ENCODE results near the gene PPIB. TPM values are rescaled to one million over a fixed set of nuclear protein-coding genes. Genes with fewer than 3 reads are reported as not detected.

Gene PPIB
- total RNA-seq, 5 donors from 2014 or later (not counting 1 experiment from before 2014, with no cell fraction given), result 169 to 260 (median 217) TPM

DNA sequence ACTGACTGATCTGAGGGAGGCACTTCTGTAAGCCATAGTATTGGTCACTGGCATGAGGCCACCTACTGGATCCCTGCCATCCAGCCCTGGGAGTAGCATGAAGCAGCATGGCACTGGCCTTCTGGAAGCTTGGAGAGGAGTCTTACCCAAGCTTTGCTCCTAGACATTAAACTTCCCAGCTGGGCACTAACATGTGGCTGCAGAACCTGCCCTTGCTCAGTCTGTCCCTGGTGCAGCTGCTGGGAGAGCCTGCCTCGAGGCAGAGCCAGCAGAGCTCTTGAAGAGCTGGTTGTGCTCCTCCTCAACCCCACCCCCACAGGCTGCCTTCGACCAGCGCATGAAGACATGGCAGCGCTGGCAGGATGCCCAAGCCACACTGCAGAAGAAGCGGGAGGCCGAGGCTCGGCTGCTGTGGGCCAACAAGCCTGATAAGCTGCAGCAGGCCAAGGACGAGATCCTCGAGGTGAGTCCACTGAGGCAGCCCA, 28.4 kb downstream of the PPIB start:
- no peaks in the 10 kb centered on the region for H3K27me3 ChIP-seq (replicated peaks in 1 of 2; ENCODE audit: control insufficient read depth in 2 of 2, extremely low read depth in 1 of 2, insufficient read depth in 2 of 2, low read length in 1 of 2)
- CTCF ChIA-PET, result no interaction called here
- DNase-seq (no peak), ATAC-seq (replicated peaks in 1 of 4) (no peak)
- no peaks in the 10 kb centered on the region for H3K9me3 Mint-ChIP-seq
- H3K36me3 ChIP-seq (ENCODE audit: control insufficient read depth in 2 of 2, extremely low read depth in 1 of 2, insufficient read depth in 1 of 2, low read length in 1 of 2), result peaks cover 26 to 87% of the 10 kb centered on the region in 2 donors
- H3K36me3 Mint-ChIP-seq, result peaks cover 50% of the 10 kb centered on the region
- H3K9me3 ChIP-seq, result no peaks in the 10 kb centered on the region
- no peak overlapping the region for H3K27ac ChIP-seq (ENCODE audit: low read length)
- H3K4me3 Mint-ChIP-seq, result no peak overlapping the region
- H3K27ac Mint-ChIP-seq, result no peak overlapping the region
- H3K27me3 Mint-ChIP-seq, result no peaks in the 10 kb centered on the region
- no peak overlapping the region for H3K4me3 ChIP-seq (ENCODE audit: control insufficient read depth in 1 of 2, extremely low read depth in 1 of 2, low read length in 1 of 2)
- H3K4me1 ChIP-seq (ENCODE audit: control insufficient read depth in 1 of 2, extremely low read depth in 1 of 2, insufficient read depth in 2 of 2, low read length in 2 of 2), result no peaks in the 10 kb centered on the region
- no peaks in the 10 kb centered on the region for H3K4me1 Mint-ChIP-seq
- POLR2A ChIA-PET, result no interaction called here
- WGBS (ENCODE audit: insufficient coverage), result 80% methylated on average over 6 of the region's 9 CpGs

GRCh38 chr15:64133623-64134344, 29.0 kb downstream of the PPIB start:
- ATAC-seq (replicated peaks in 1 of 4) (no peak), DNase-seq (no peak)
- POLR2A ChIA-PET, result interaction anchor here in 1 of 2 donors (0.6 kb wide), 1 partner anchor 43 kb away, joined by 3 read pairs; no protein-coding TSS in a partner anchor
- Histone ChIP-seq H3K27me3 (replicated peaks in 1 of 2; ENCODE audit: control insufficient read depth in 2 of 2, extremely low read depth in 1 of 2, insufficient read depth in 2 of 2, low read length in 1 of 2) (no peaks in the 10 kb centered on the region), H3K4me1 (ENCODE audit: control insufficient read depth in 1 of 2, extremely low read depth in 1 of 2, insufficient read depth in 2 of 2, low read length in 2 of 2) (no peaks in the 10 kb centered on the region), H3K4me3 (ENCODE audit: control insufficient read depth in 1 of 2, extremely low read depth in 1 of 2, low read length in 1 of 2) (no peak overlapping the region), H3K9me3 (no peaks in the 10 kb centered on the region), H3K36me3 (ENCODE audit: control insufficient read depth in 2 of 2, extremely low read depth in 1 of 2, insufficient read depth in 1 of 2, low read length in 1 of 2) (peaks cover 26 to 90% of the 10 kb centered on the region in 2 donors), H3K27ac (ENCODE audit: low read length) (no peak overlapping the region)
- no peaks in the 10 kb centered on the region for H3K4me1 Mint-ChIP-seq
- H3K27me3 Mint-ChIP-seq, result no peaks in the 10 kb centered on the region
- H3K27ac Mint-ChIP-seq, result no peak overlapping the region
- no peak overlapping the region for H3K4me3 Mint-ChIP-seq
- 96% methylated on average over 10 of the region's 10 CpGs for WGBS (ENCODE audit: insufficient coverage)
- H3K36me3 Mint-ChIP-seq, result peaks cover 50% of the 10 kb centered on the region
- no peaks in the 10 kb centered on the region for H3K9me3 Mint-ChIP-seq
- CTCF ChIA-PET, result interaction anchor here in 1 of 2 donors (0.6 kb wide), 1 partner anchor 219 kb away, joined by 3 read pairs; no protein-coding TSS in a partner anchor

GRCh38 chr15:64132217-64132616, 30.6 kb downstream of the PPIB start:
- ChIA-PET CTCF (interaction anchor here in 1 of 2 donors (0.6 kb wide), 1 partner anchor 923 kb away, joined by 3 read pairs; no protein-coding TSS in a partner anchor), POLR2A (no interaction called here)
- no peak overlapping the region for H3K27ac ChIP-seq (ENCODE audit: low read length)
- H3K27ac Mint-ChIP-seq, result peak overlapping the region in 1 of 2 donors; percentile 55
- DNase-seq, result no peak
- no peaks in the 10 kb centered on the region for H3K27me3 ChIP-seq (replicated peaks in 1 of 2; ENCODE audit: control insufficient read depth in 2 of 2, extremely low read depth in 1 of 2, insufficient read depth in 2 of 2, low read length in 1 of 2)
- no peaks in the 10 kb centered on the region for H3K27me3 Mint-ChIP-seq
- H3K4me1 ChIP-seq (ENCODE audit: control insufficient read depth in 1 of 2, extremely low read depth in 1 of 2, insufficient read depth in 2 of 2, low read length in 2 of 2), result no peaks in the 10 kb centered on the region
- no peaks in the 10 kb centered on the region for H3K4me1 Mint-ChIP-seq
- ATAC-seq (replicated peaks in 1 of 4), result no peak
- no peak overlapping the region for H3K4me3 ChIP-seq (ENCODE audit: control insufficient read depth in 1 of 2, extremely low read depth in 1 of 2, low read length in 1 of 2)
- H3K36me3 ChIP-seq (ENCODE audit: control insufficient read depth in 2 of 2, extremely low read depth in 1 of 2, insufficient read depth in 1 of 2, low read length in 1 of 2), result peaks cover 22 to 90% of the 10 kb centered on the region in 2 donors
- H3K36me3 Mint-ChIP-seq, result peaks cover 57% of the 10 kb centered on the region
- WGBS (ENCODE audit: insufficient coverage), result 100% methylated on average over 1 of the region's 4 CpGs
- no peak overlapping the region for H3K4me3 Mint-ChIP-seq
- H3K9me3 Mint-ChIP-seq, result no peaks in the 10 kb centered on the region
- no peaks in the 10 kb centered on the region for H3K9me3 ChIP-seq

- Mint-ChIP-seq H3K27me3 (no peaks in the 10 kb centered on the region), H3K4me3 (no peak overlapping the region), H3K4me1 (no peaks in the 10 kb centered on the region), H3K36me3 (peaks cover 55% of the 10 kb centered on the region), H3K27ac (peak overlapping the region in 1 of 2 donors; percentile 55), H3K9me3 (no peaks in the 10 kb centered on the region)
- H3K27ac ChIP-seq (ENCODE audit: low read length), result no peak overlapping the region
- H3K27me3 ChIP-seq (replicated peaks in 1 of 2; ENCODE audit: control insufficient read depth in 2 of 2, extremely low read depth in 1 of 2, insufficient read depth in 2 of 2, low read length in 1 of 2), result no peaks in the 10 kb centered on the region
- POLR2A ChIA-PET, result no interaction called here
- ATAC-seq (replicated peaks in 1 of 4), result no peak
- no peak for DNase-seq
- WGBS (ENCODE audit: insufficient coverage), result 100% methylated on average over 4 of the region's 7 CpGs
- CTCF ChIA-PET, result no interaction called here
- H3K4me1 ChIP-seq (ENCODE audit: control insufficient read depth in 1 of 2, extremely low read depth in 1 of 2, insufficient read depth in 2 of 2, low read length in 2 of 2), result no peaks in the 10 kb centered on the region
- H3K4me3 ChIP-seq (ENCODE audit: control insufficient read depth in 1 of 2, extremely low read depth in 1 of 2, low read length in 1 of 2), result no peak overlapping the region
- peaks cover 18 to 90% of the 10 kb centered on the region in 2 donors for H3K36me3 ChIP-seq (ENCODE audit: control insufficient read depth in 2 of 2, extremely low read depth in 1 of 2, insufficient read depth in 1 of 2, low read length in 1 of 2)
- H3K9me3 ChIP-seq, result no peaks in the 10 kb centered on the region
Observed at GRCh38 chr15:64131547-64131946, 31.3 kb downstream of the PPIB start.

DNA sequence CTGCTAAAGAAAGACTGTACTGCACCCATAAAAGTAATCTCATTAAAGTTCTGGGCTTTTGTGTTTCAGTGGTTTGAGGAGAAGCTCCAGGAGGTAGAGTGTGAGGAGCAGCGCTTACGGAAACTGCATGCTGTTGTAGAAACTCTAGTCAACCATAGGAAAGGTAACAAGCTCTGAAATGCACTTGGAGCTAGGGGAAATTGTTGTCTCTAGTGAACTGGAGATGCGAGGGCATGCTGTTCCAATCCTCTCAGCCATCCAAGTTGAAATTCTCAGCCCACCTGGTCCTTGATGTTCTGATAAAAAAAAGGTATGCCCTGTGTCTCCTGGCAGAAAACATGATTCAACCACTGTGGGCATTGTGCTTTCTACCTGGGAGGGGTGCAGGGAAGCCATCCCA, 32.7 kb downstream of the PPIB start:
- no peak for DNase-seq
- no CpG with 5 or more reads among the region's 3 CpGs for WGBS (ENCODE audit: insufficient coverage)

GRCh38 chr15:64127521-64128270, 35.1 kb downstream of the PPIB start:
- H3K9me3 ChIP-seq, result no peaks in the 10 kb centered on the region
- H3K9me3 Mint-ChIP-seq, result no peaks in the 10 kb centered on the region
- no peak overlapping the region for H3K27ac Mint-ChIP-seq
- H3K27ac ChIP-seq (ENCODE audit: low read length), result no peak overlapping the region
- DNase-seq (no peak), ATAC-seq (replicated peaks in 1 of 4) (no peak)
- no peaks in the 10 kb centered on the region for H3K27me3 ChIP-seq (replicated peaks in 1 of 2; ENCODE audit: control insufficient read depth in 2 of 2, extremely low read depth in 1 of 2, insufficient read depth in 2 of 2, low read length in 1 of 2)
- H3K4me1 ChIP-seq (ENCODE audit: control insufficient read depth in 1 of 2, extremely low read depth in 1 of 2, insufficient read depth in 2 of 2, low read length in 2 of 2), result no peaks in the 10 kb centered on the region
- H3K36me3 ChIP-seq (ENCODE audit: control insufficient read depth in 2 of 2, extremely low read depth in 1 of 2, insufficient read depth in 1 of 2, low read length in 1 of 2), result peaks cover 10 to 84% of the 10 kb centered on the region in 2 donors
- POLR2A ChIA-PET, result interaction anchor here in 1 of 2 donors (0.7 kb wide), 1 partner anchor 546 kb away, joined by 3 read pairs; no protein-coding TSS in a partner anchor
- H3K4me3 ChIP-seq (ENCODE audit: control insufficient read depth in 1 of 2, extremely low read depth in 1 of 2, low read length in 1 of 2), result no peak overlapping the region
- H3K27me3 Mint-ChIP-seq, result no peaks in the 10 kb centered on the region
- peaks cover 62% of the 10 kb centered on the region for H3K36me3 Mint-ChIP-seq
- H3K4me1 Mint-ChIP-seq, result no peaks in the 10 kb centered on the region
- H3K4me3 Mint-ChIP-seq, result no peak overlapping the region
- CTCF ChIA-PET, result no interaction called here
- no CpG with 5 or more reads among the region's 6 CpGs for whole genome bisulfite sequencing (ENCODE audit: insufficient coverage)

More for the DNA sequence above, 32.7 kb downstream of the PPIB start:
- ChIA-PET POLR2A (interaction anchor here in 1 of 2 donors (0.7 kb wide), 1 partner anchor 434 kb away, joined by 3 read pairs; no protein-coding TSS in a partner anchor), CTCF (interaction anchor here in 1 of 2 donors (0.6 kb wide), 1 partner anchor 244 kb away, joined by 4 read pairs; no protein-coding TSS in a partner anchor)
- Histone ChIP-seq H3K27ac (ENCODE audit: low read length) (no peak overlapping the region), H3K36me3 (ENCODE audit: control insufficient read depth in 2 of 2, extremely low read depth in 1 of 2, insufficient read depth in 1 of 2, low read length in 1 of 2) (peaks cover 18 to 86% of the 10 kb centered on the region in 2 donors), H3K27me3 (replicated peaks in 1 of 2; ENCODE audit: control insufficient read depth in 2 of 2, extremely low read depth in 1 of 2, insufficient read depth in 2 of 2, low read length in 1 of 2) (no peaks in the 10 kb centered on the region), H3K4me1 (ENCODE audit: control insufficient read depth in 1 of 2, extremely low read depth in 1 of 2, insufficient read depth in 2 of 2, low read length in 2 of 2) (no peaks in the 10 kb centered on the region), H3K9me3 (no peaks in the 10 kb centered on the region), H3K4me3 (ENCODE audit: control insufficient read depth in 1 of 2, extremely low read depth in 1 of 2, low read length in 1 of 2) (no peak overlapping the region)
- Mint-ChIP-seq H3K27ac (no peak overlapping the region), H3K36me3 (peaks cover 58% of the 10 kb centered on the region), H3K4me3 (no peak overlapping the region), H3K27me3 (no peaks in the 10 kb centered on the region), H3K4me1 (no peaks in the 10 kb centered on the region), H3K9me3 (no peaks in the 10 kb centered on the region)
- no peak for ATAC-seq (replicated peaks in 1 of 4)
